ENCODE results near the gene RPRD1A. TPM values are rescaled to one million over a fixed set of nuclear protein-coding genes. Genes with fewer than 3 reads are reported as not detected.

Gene RPRD1A
- total RNA-seq, 1 donor from 2014 or later, result 62.6 TPM

- peaks cover 2% of the 10 kb centered on the region for H3K27me3 Mint-ChIP-seq (ENCODE audit: low read depth, unreplicated experiment)
- DNase-seq (ENCODE audit: low read depth) (no peak), FAIRE-seq (no peak)
- Histone ChIP-seq H3K36me3 (ENCODE audit: insufficient read depth, low read length) (no peaks in the 10 kb centered on the region), H3K9me3 (ENCODE audit: insufficient read depth, low read depth, low read length) (peaks cover 5% of the 10 kb centered on the region), H3K27ac (ENCODE audit: low read depth, low read length) (no peak overlapping the region), H3K4me1 (ENCODE audit: insufficient read depth, low read length) (no peaks in the 10 kb centered on the region), H3K4me3 (ENCODE audit: insufficient read depth, low read depth, low read length) (no peak overlapping the region), H3K27me3 (ENCODE audit: insufficient read depth, low read length) (peaks cover 2% of the 10 kb centered on the region), H3K9ac (ENCODE audit: low read length) (no peak overlapping the region), H3K4me2 (ENCODE audit: low read length) (no peak overlapping the region), H3K79me2 (ENCODE audit: insufficient read depth, low read length) (no peaks in the 10 kb centered on the region), H4K20me1 (ENCODE audit: insufficient read depth, low read length) (no peaks in the 10 kb centered on the region), H2AFZ (ENCODE audit: low read depth, low read length) (no peak overlapping the region)
- H3K9me3 Mint-ChIP-seq (ENCODE audit: unreplicated experiment), result peaks cover 12% of the 10 kb centered on the region
- H3K4me3 Mint-ChIP-seq (ENCODE audit: unreplicated experiment), result no peak overlapping the region
- no peaks in the 10 kb centered on the region for H3K4me1 Mint-ChIP-seq (ENCODE audit: low read depth, unreplicated experiment)
- peaks cover 3% of the 10 kb centered on the region for H3K36me3 Mint-ChIP-seq (ENCODE audit: low read depth, unreplicated experiment)
- no peak overlapping the region for H3K27ac Mint-ChIP-seq (ENCODE audit: unreplicated experiment)
- TF ChIP-seq CTCF (IDR thresholded peaks at IDR 0.05; ENCODE audit: insufficient read depth, low read depth, low read length), result no peak
- TF ChIP-seq EZH2 (IDR thresholded peaks at IDR 0.05; ENCODE audit: insufficient read depth, low read length), result no peak
Measured at GRCh38 chr18:36099311-36099710, 32.0 kb upstream of the RPRD1A start.

- Histone ChIP-seq H3K9ac (ENCODE audit: low read length) (no peak overlapping the region), H3K4me2 (ENCODE audit: low read length) (no peak overlapping the region), H3K9me3 (ENCODE audit: insufficient read depth, low read depth, low read length) (peaks cover 2% of the 10 kb centered on the region), H3K4me3 (ENCODE audit: insufficient read depth, low read depth, low read length) (no peak overlapping the region), H2AFZ (ENCODE audit: low read depth, low read length) (no peak overlapping the region), H3K36me3 (ENCODE audit: insufficient read depth, low read length) (no peaks in the 10 kb centered on the region), H3K4me1 (ENCODE audit: insufficient read depth, low read length) (no peaks in the 10 kb centered on the region), H3K79me2 (ENCODE audit: insufficient read depth, low read length) (no peaks in the 10 kb centered on the region), H3K27me3 (ENCODE audit: insufficient read depth, low read length) (peaks cover 2% of the 10 kb centered on the region), H3K27ac (ENCODE audit: low read depth, low read length) (no peak overlapping the region), H4K20me1 (ENCODE audit: insufficient read depth, low read length) (no peaks in the 10 kb centered on the region)
- FAIRE-seq (no peak), DNase-seq (ENCODE audit: low read depth) (no peak)
- no peak for TF ChIP-seq EZH2 (IDR thresholded peaks at IDR 0.05; ENCODE audit: insufficient read depth, low read length)
- TF ChIP-seq CTCF (IDR thresholded peaks at IDR 0.05; ENCODE audit: insufficient read depth, low read depth, low read length), result no peak
- Mint-ChIP-seq H3K27me3 (ENCODE audit: low read depth, unreplicated experiment) (peaks cover 2% of the 10 kb centered on the region), H3K4me1 (ENCODE audit: low read depth, unreplicated experiment) (no peaks in the 10 kb centered on the region), H3K36me3 (ENCODE audit: low read depth, unreplicated experiment) (no peaks in the 10 kb centered on the region), H3K27ac (ENCODE audit: unreplicated experiment) (no peak overlapping the region), H3K4me3 (ENCODE audit: unreplicated experiment) (no peak overlapping the region), H3K9me3 (ENCODE audit: unreplicated experiment) (no peaks in the 10 kb centered on the region)
Measured at GRCh38 chr18:36096955-36097354, 29.6 kb upstream of the RPRD1A start.

GRCh38 chr18:36095936-36096519 lies 28.7 kb upstream of the RPRD1A start:
- H3K4me3 Mint-ChIP-seq (ENCODE audit: unreplicated experiment), result no peak overlapping the region
- no peaks in the 10 kb centered on the region for H4K20me1 ChIP-seq (ENCODE audit: insufficient read depth, low read length)
- H3K36me3 ChIP-seq (ENCODE audit: insufficient read depth, low read length), result no peaks in the 10 kb centered on the region
- H3K27me3 ChIP-seq (ENCODE audit: insufficient read depth, low read length), result peaks cover 2% of the 10 kb centered on the region
- no peak overlapping the region for H3K9ac ChIP-seq (ENCODE audit: low read length)
- H3K9me3 Mint-ChIP-seq (ENCODE audit: unreplicated experiment), result no peaks in the 10 kb centered on the region
- no peak overlapping the region for H3K27ac ChIP-seq (ENCODE audit: low read depth, low read length)
- H3K4me1 Mint-ChIP-seq (ENCODE audit: low read depth, unreplicated experiment), result no peaks in the 10 kb centered on the region
- H3K27me3 Mint-ChIP-seq (ENCODE audit: low read depth, unreplicated experiment), result peaks cover 6% of the 10 kb centered on the region
- no peak overlapping the region for H3K4me3 ChIP-seq (ENCODE audit: insufficient read depth, low read depth, low read length)
- no peaks in the 10 kb centered on the region for H3K36me3 Mint-ChIP-seq (ENCODE audit: low read depth, unreplicated experiment)
- H3K9me3 ChIP-seq (ENCODE audit: insufficient read depth, low read depth, low read length), result no peaks in the 10 kb centered on the region
- no peak overlapping the region for H2AFZ ChIP-seq (ENCODE audit: low read depth, low read length)
- H3K4me1 ChIP-seq (ENCODE audit: insufficient read depth, low read length), result no peaks in the 10 kb centered on the region
- peak; percentile 68 for FAIRE-seq
- peak; percentile 56 for DNase-seq (ENCODE audit: low read depth)
- no peak overlapping the region for H3K27ac Mint-ChIP-seq (ENCODE audit: unreplicated experiment)
- no peak overlapping the region for H3K4me2 ChIP-seq (ENCODE audit: low read length)
- H3K79me2 ChIP-seq (ENCODE audit: insufficient read depth, low read length), result no peaks in the 10 kb centered on the region
- TF ChIP-seq CTCF (IDR thresholded peaks at IDR 0.05; ENCODE audit: insufficient read depth, low read depth, low read length) (peak; percentile 43), EZH2 (IDR thresholded peaks at IDR 0.05; ENCODE audit: insufficient read depth, low read length) (no peak)

All from astrocyte (in vitro differentiated cells and primary cell).